Activated CD8-positive, alpha-beta T cell treated with anti-CD3 and anti-CD28 coated beads for 36 hours (primary cell): ENCODE data around the gene CUL4A. TPM values are rescaled to one million over a fixed set of nuclear protein-coding genes. Genes with fewer than 3 reads are reported as not detected.

Experiments
- ATAC-seq: fragments of 200-7000 bp; cut with Tn5 transposase; one replicate; pipeline ENCODE4 v1.10.0; 2021; ENCODE audit warnings: mild to moderate bottlenecking, moderate library complexity
- CTCF ChIA-PET: fragments of 350-600 bp; sonication (Branson Sonifier 250); formaldehyde crosslinking; loops from one replicate; lab custom pipeline; 2021; ENCODE audit warnings: antibody characterized with exemption; lab: Charles Lee
- POLR2A ChIA-PET: fragments of 350-600 bp; sonication (Branson Sonifier 250); formaldehyde crosslinking; loops from one replicate; lab custom pipeline; 2021; ENCODE audit warnings: antibody characterized with exemption; lab: Charles Lee
- DNase-seq: peaks from one replicate; pipeline ENCODE4 v3.0.0-alpha.2; 2020
- H3K27ac Mint-ChIP-seq: one replicate; pipeline ENCODE4 v1.8.0; 2021; ENCODE audit warnings: mild to moderate bottlenecking, mixed read lengths
- H3K27me3 Mint-ChIP-seq: one replicate; pipeline ENCODE4 v1.8.0; 2021; ENCODE audit warnings: mixed read lengths
- H3K36me3 Mint-ChIP-seq: one replicate; pipeline ENCODE4 v1.8.0; 2021; ENCODE audit warnings: low read depth, mixed read lengths
- H3K4me1 Mint-ChIP-seq: one replicate; pipeline ENCODE4 v1.8.0; 2021; ENCODE audit warnings: low read depth, mixed read lengths
- H3K4me3 Mint-ChIP-seq: one replicate; pipeline ENCODE4 v1.8.0; 2021; ENCODE audit warnings: mild to moderate bottlenecking, moderate library complexity, mixed read lengths
- H3K9me3 Mint-ChIP-seq: one replicate; pipeline ENCODE4 v1.8.0; 2021; ENCODE audit warnings: mixed read lengths
- CTCF ChIP-seq: fragments of 200-600 bp; IDR thresholded peaks from one replicate; pipeline ENCODE4 v1.8.0; 2022; ENCODE audit warnings: antibody characterized with exemption, mild to moderate bottlenecking
- intact Hi-C: fragments of 100-400 bp; cut with micrococcal nuclease; formaldehyde crosslinking; loops from one replicate; pipeline ENCODE4 v1.10.0; 2022
- total RNA-seq, 2 experiments: library from RNA; stranded (reverse); gene quantifications; one replicate each; pipeline ENCODE4 v1.2.3, GENCODE V29; 2021

CUL4A gene
- total RNA-seq, 2 experiments from 2014 or later: 81.5 to 81.7 TPM

GRCh38 chr13:113187883-113188665, 21.3 kb upstream of the CUL4A start:
- H3K4me3 Mint-ChIP-seq: no peak overlapping the region
- peaks cover 38% of the 10 kb centered on the region for H3K4me1 Mint-ChIP-seq
- POLR2A ChIA-PET: interaction anchor here (0.7 to 1.8 kb wide), 3 partner anchors 21 to 29 kb away, joined by 3 to 7 read pairs (median 3); partner anchors contain the start of genes CUL4A and PCID2
- CTCF ChIA-PET: interaction anchor here (1.0 kb wide), 1 partner anchor 23 kb away, joined by 3 read pairs; no protein-coding TSS in a partner anchor
- H3K9me3 Mint-ChIP-seq: no peaks in the 10 kb centered on the region
- H3K36me3 Mint-ChIP-seq: peaks cover 59% of the 10 kb centered on the region
- no peaks in the 10 kb centered on the region for H3K27me3 Mint-ChIP-seq
- intact Hi-C loops: no loop called here
- ATAC-seq (no peak), DNase-seq (no peak)
- peak overlapping the region; percentile 45 for H3K27ac Mint-ChIP-seq
- TF ChIP-seq CTCF: no peak

DNA sequence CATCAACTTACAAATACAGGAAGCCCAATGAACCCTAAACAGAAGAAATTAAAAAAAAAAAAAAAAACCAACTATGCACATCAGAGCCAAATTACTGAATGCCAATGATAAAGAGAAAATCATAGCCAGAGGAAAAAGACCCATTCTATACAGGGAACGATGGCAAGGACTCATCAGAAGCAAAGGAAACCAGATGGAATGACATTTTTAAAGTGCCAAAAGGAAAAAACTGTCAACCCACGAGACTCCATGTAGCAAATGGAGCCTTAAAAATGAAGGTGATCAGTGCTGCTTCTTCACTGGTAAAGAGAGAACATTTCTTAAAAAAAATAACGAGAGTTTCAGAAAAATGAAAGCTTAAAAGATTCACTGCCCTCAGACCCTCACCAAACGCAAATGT, 19.2 kb upstream of the CUL4A start:
- DNase-seq (no peak), ATAC-seq (no peak)
- no peak overlapping the region for H3K27ac Mint-ChIP-seq
- intact Hi-C loops: no loop called here
- ChIA-PET CTCF (no interaction called here), POLR2A (interaction anchor here (1.3 kb wide), 1 partner anchor 10 kb away, joined by 3 read pairs; no protein-coding TSS in a partner anchor)
- H3K27me3 Mint-ChIP-seq: no peaks in the 10 kb centered on the region
- peaks cover 58% of the 10 kb centered on the region for H3K36me3 Mint-ChIP-seq
- no peak for TF ChIP-seq CTCF
- H3K9me3 Mint-ChIP-seq: no peaks in the 10 kb centered on the region
- H3K4me3 Mint-ChIP-seq: no peak overlapping the region
- H3K4me1 Mint-ChIP-seq: peaks cover 25% of the 10 kb centered on the region

DNA sequence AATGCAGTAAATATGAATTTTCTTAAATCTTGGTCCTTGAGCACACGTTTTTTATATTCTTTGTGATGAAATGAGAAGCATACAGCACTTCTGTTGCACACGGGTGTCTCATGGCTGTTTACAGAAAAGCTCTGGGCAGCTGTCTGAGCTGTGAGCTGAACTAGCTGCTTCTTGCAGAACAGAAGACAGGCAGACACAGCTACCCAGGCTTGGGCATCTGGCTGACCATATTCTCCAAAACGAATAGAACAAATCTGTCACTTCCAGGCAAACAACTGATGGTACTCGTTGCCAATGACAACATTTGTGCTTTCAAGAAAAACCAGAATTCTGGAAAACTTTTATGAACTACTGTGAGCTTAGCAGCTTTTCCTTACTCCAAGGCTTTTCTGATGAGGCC, 17.1 kb upstream of the CUL4A start:
- TF ChIP-seq CTCF: no peak
- Mint-ChIP-seq H3K4me1 (peaks cover 8% of the 10 kb centered on the region), H3K36me3 (peaks cover 62% of the 10 kb centered on the region), H3K4me3 (no peak overlapping the region), H3K9me3 (no peaks in the 10 kb centered on the region), H3K27me3 (no peaks in the 10 kb centered on the region), H3K27ac (no peak overlapping the region)
- ATAC-seq (no peak), DNase-seq (no peak)
- ChIA-PET CTCF (no interaction called here), POLR2A (interaction anchor here (1.3 kb wide), 1 partner anchor 17 kb away, joined by 3 read pairs; the partner anchor contains the start of genes CUL4A and PCID2)
- intact Hi-C loops: no loop called here

DNA sequence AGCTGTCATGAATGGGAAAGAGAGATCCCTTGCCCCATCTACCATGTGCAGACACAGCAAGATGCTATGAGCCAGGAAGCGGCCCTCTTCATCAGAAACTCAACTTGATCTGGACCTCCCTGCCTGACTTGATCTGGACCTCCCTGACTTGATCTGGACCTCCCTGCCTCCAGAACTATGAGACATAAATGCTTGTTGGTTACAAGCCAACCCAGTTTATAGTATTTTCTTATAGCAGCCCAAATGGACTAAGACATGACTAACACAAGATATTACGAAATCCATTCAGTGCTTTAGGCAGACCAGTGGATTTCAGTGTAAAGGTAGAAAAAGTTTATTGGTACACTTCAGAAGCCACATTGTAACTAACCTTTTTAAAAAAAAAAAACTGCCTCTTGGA, 16.5 kb upstream of the CUL4A start:
- Mint-ChIP-seq H3K4me3 (no peak overlapping the region), H3K9me3 (no peaks in the 10 kb centered on the region), H3K4me1 (peaks cover 2% of the 10 kb centered on the region), H3K36me3 (peaks cover 62% of the 10 kb centered on the region), H3K27ac (no peak overlapping the region), H3K27me3 (no peaks in the 10 kb centered on the region)
- POLR2A ChIA-PET: no interaction called here
- TF ChIP-seq CTCF: no peak
- DNase-seq: no peak
- no peak for ATAC-seq
- intact Hi-C loops: no loop called here
- CTCF ChIA-PET: no interaction called here

GRCh38 chr13:113195360-113195759, 14.1 kb upstream of the CUL4A start:
- Mint-ChIP-seq H3K9me3 (no peaks in the 10 kb centered on the region), H3K27me3 (no peaks in the 10 kb centered on the region), H3K4me3 (no peak overlapping the region), H3K27ac (no peak overlapping the region), H3K36me3 (peaks cover 58% of the 10 kb centered on the region), H3K4me1 (peaks cover 2% of the 10 kb centered on the region)
- ATAC-seq (no peak), DNase-seq (no peak)
- TF ChIP-seq CTCF: no peak
- POLR2A ChIA-PET: no interaction called here
- CTCF ChIA-PET: no interaction called here
- intact Hi-C loops: no loop called here
